ENCODE measurements around the gene ZNF823. TPM values are rescaled to one million over a fixed set of nuclear protein-coding genes. Genes with fewer than 3 reads are reported as not detected.

The ZNF823 gene
- total and polyA plus RNA-seq, 2 donors (not counting 3 experiments of a cell fraction or from before 2014, with no cell fraction given): 1.4 to 4.4 TPM

GRCh38 chr19:11710313-11710712 lies 28.4 kb downstream of the ZNF823 start:
- intact Hi-C loops (cut with micrococcal nuclease) (no loop called here), dilution Hi-C loops (cut with MboI; ENCODE audit: extremely low pct_ligation_motif_present, low sequenced_read_pairs) (no loop called here)
- no peaks in the 10 kb centered on the region for H3K27me3 ChIP-seq (ENCODE audit: control insufficient read depth in 2 of 2, insufficient read depth in 2 of 2, low read length in 2 of 2)
- no peaks in the 10 kb centered on the region for H4K20me1 ChIP-seq (replicated peaks; ENCODE audit: control insufficient read depth, extremely low read depth, insufficient read depth, low read length)
- CTCF ChIA-PET: no interaction called here
- H3K79me2 ChIP-seq (ENCODE audit: control insufficient read depth, insufficient read depth, low read length): no peaks in the 10 kb centered on the region
- POLR2A ChIA-PET: no interaction called here
- H3K4me3 ChIP-seq (replicated peaks in 1 of 3; ENCODE audit: insufficient read depth in 1 of 3, low read depth in 1 of 3, low read length in 3 of 3): no peak overlapping the region
- H3K4me2 ChIP-seq (ENCODE audit: insufficient read depth, low read length): no peak overlapping the region
- no peak overlapping the region for H3K27ac ChIP-seq (ENCODE audit: insufficient read depth, low read depth, low read length)
- no peak overlapping the region for H3K9ac ChIP-seq (replicated peaks; ENCODE audit: extremely low read depth, insufficient read depth, low read length)
- no peak overlapping the region for H2AFZ ChIP-seq (ENCODE audit: low read depth, low read length)
- BruUV-seq (replicated peaks): no TSS peak
- H3K4me1 ChIP-seq (ENCODE audit: control insufficient read depth, extremely low read depth, insufficient read depth, low read length): no peaks in the 10 kb centered on the region
- TF ChIP-seq JUN (IDR thresholded peaks at IDR 0.05; ENCODE audit: borderline replicate concordance, insufficient read depth, insufficient read length, low read depth) (no peak), EZH2 (IDR thresholded peaks at IDR 0.05; ENCODE audit: borderline replicate concordance, low read depth, low read length, severe bottlenecking) (no peak), POLR2AphosphoS5 (IDR thresholded peaks at IDR 0.05; ENCODE audit: insufficient read depth, low read depth, low read length) (no peak), POLR2A (IDR thresholded peaks at IDR 0.05; ENCODE audit: low read depth, low read length) (no peak), FOS (IDR thresholded peaks at IDR 0.05; ENCODE audit: borderline replicate concordance, insufficient read depth, low read length) (no peak), MAX (IDR thresholded peaks at IDR 0.05; ENCODE audit: insufficient read depth, insufficient read length) (no peak), MYC (IDR thresholded peaks at IDR 0.05; ENCODE audit: low read depth, low read length) (no peak), CTCF (IDR thresholded peaks at IDR 0.05; ENCODE audit: extremely low read depth in 1 of 2, insufficient read depth in 1 of 2, low read depth in 1 of 2, low read length in 2 of 2) (no peak), GATA2 (IDR thresholded peaks at IDR 0.05; ENCODE audit: insufficient read depth, insufficient read length, low read depth, low read length) (no peak)
- no peaks in the 10 kb centered on the region for H3K9me1 ChIP-seq (replicated peaks; ENCODE audit: control insufficient read depth, extremely low read depth, insufficient read depth, low read length)
- no peaks in the 10 kb centered on the region for H3K9me3 ChIP-seq (replicated peaks; ENCODE audit: control insufficient read depth, insufficient read depth, low read length)
- FAIRE-seq: no peak
- no peak for DNase-seq (ENCODE audit: low read depth, low spot score)
- no peaks in the 10 kb centered on the region for H3K36me3 ChIP-seq (ENCODE audit: control insufficient read depth in 2 of 2, extremely low read depth in 1 of 2, insufficient read depth in 2 of 2, low read length in 2 of 2)

All from endothelial cell of umbilical vein (primary cell).